Activated gamma-delta T cell treated with anti-CD3 and anti-CD28 coated beads, Interleukin-2, amount 50 U/mL, for 16 hours (primary cell): ENCODE results near the gene MYH6.
"Not testable (repeated sequence)": the region's sequence is repeated elsewhere in the genome, so short reads cannot be mapped to it uniquely, and the experiment has no call there.

ENCODE experiments used
- DNase-seq: peaks from one replicate; pipeline ENCODE4 v3.0.0-alpha.2; 2020; ENCODE audit warnings: low read depth

Gene MYH6

DNA sequence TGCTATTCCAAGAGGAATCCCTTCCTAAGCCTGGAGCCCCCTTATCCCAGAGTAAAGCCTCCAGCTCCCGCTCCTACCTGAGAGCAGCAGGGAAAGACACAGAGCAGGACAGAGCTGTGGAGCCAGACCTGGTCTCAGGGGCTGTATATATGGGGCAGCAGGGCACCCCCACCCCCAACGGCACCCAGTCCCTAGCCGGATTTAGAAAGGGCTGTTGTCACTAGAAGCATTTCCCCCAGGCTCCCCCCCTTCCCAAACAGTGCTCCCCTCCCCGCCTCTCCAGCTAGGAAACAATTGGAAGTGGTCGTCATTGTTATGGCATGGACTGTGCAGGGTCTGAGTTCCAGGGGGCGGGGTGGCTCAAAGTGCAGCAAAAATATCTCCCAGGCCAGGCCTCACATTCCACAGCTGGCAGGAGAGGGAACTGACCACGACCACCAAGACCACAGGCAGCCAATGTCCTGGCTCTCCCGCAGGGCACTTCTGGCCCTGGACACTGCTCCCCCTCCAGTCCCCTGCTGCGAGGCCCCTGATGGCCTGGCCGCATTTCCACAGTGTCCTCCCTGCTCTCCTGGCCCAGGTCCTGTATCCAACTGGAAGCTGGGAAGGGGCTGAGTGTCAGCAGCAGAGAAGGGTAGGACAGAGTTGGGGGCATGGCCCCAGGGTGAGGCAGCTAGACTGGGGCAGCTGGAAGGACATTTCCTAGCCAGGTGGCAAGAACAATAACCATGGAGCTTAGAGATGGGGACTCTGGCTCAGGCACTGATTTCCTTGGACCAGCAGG, 27.7 kb upstream of the MYH6 start, which contains the start of gene MYH7:
TSS of gene MYH7 (minus strand) at position 118 of the 784 bp plus-strand sequence. CDS start 1,928 bp downstream, outside the sequence.
- DNase-seq, result no peak

- DNase-seq, result no peak
These were observed 26.6 kb upstream of the MYH6 start for GRCh38 chr14:23434488-23435222.

GRCh38 chr14:23433457-23433856, 25.4 kb upstream of the MYH6 start:
- DNase-seq, result no peak

DNA sequence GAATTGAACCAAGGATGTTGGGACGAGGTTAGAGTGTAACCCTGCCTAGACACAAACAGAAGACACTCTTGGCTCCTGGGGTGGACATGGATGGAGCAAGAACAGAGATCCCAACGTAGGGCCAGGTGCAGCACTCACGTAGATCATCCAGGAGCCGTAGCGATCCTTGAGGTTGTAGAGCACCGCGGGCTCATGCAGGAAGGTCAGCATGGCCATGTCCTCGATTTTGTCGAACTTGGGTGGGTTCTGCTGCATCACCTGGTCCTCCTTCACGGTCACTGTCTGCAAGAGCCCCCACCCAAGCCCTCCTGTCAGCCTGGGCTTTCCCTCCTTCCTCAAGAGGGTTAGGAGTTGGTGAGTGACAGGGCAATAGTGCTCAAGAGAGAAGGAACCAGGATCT, 24.9 kb upstream of the MYH6 start:
- DNase-seq, result no peak

GRCh38 chr14:23432102-23432925, 24.2 kb upstream of the MYH6 start:
- no peak for DNase-seq

GRCh38 chr14:23431486-23431885, 23.4 kb upstream of the MYH6 start:
- DNase-seq, result no peak

GRCh38 chr14:23430723-23431085, 22.6 kb upstream of the MYH6 start:
- DNase-seq, result no peak

DNA sequence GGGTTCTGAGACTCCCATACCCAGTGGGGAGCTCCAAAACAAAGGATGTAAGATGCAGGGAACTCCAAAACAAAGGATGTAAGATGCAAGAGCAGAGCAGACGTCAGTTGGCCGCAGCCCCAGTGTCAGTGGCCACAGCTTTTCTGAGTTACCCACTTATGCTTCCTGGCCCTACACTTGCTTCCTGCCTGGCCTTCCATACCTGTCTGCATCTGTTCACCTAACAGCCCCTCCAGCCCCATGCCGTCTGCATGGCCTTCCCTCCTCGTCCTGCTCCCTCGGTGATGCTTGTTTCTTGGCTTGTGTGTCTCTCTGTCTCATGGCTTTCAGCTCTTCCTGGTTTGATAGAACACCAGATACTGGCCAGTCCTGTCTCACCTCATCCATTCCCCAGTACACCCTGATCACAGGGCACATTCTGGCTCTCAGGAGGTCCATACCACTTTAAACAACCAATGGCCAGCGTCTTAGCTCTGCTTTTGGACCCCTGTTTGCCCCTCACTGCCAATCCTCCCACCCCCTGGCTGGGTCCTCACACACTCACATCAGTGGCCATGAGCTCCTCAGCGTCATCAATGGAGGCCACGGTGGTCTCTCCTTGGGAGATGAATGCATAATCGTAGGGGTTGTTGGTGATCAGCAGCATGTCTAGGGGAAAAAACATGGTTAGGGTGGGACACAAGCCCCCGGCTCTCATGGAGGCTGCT, 22.1 kb upstream of the MYH6 start:
- DNase-seq, result no peak

DNA sequence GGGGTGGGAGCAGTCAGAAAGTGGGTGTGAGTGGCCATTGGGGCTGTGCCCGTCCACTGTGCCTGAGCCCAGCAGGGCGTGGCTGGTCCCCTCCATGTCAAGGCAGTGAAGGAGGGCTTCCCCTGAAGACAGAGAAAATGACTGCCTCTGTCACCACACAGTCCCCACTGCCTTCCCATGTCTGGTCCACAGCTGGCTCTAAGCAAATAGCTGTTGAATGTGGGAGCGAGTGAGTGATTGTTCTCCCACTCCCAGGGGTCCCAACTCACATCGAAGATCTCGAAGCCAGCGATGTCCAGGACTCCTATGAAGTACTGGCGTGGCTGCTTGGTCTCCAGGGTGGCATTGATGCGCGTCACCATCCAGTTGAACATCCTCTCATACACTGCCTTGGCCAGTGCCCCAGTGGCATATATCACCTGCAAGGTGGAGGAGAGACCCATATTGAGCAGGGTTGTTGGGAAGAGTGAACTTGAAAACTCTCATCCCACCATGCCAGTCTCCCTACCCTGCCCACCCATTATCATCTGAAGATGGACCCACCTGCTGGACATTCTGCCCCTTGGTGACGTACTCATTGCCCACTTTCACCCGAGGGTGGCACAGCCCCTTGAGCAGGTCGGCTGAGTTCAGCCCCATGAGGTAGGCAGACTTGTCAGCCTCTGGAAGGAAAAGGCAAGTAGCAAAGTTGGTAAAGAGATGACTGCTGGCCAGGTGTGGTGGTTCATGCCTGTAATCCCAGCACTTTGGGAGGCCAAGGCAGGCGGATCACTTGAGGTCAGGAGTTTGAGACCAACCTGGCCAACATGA, 20.8 kb upstream of the MYH6 start:
- DNase-seq, result no peak

- not testable (repeated sequence) for DNase-seq
These were observed 17.7 kb upstream of the MYH6 start for GRCh38 chr14:23425798-23426197.

- no peak for DNase-seq
These were observed 17.1 kb upstream of the MYH6 start for GRCh38 chr14:23425169-23425568.

DNA sequence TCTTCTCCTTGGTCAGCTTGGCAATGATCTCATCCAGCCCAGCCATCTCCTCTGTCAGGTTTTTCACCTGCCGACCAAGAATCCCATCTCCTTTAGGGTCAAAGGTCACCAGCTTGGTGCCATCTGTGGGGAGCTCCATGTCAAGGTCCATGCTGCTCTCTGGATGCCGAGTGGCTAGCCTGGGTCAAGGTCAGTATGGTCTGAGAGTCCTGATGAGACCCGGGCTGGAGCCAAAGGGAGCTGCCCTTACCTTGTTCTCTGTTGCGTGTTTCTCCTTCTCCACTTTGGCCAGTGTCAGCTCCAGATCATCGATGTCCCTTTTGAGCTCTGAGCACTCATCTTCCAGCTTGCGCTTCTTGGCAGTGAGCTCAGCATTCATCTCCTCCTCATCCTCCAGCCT, 15.6 kb upstream of the MYH6 start:
- DNase-seq, result no peak

- DNase-seq, result no peak
These were observed 13.5 kb upstream of the MYH6 start for GRCh38 chr14:23421594-23421993.

DNA sequence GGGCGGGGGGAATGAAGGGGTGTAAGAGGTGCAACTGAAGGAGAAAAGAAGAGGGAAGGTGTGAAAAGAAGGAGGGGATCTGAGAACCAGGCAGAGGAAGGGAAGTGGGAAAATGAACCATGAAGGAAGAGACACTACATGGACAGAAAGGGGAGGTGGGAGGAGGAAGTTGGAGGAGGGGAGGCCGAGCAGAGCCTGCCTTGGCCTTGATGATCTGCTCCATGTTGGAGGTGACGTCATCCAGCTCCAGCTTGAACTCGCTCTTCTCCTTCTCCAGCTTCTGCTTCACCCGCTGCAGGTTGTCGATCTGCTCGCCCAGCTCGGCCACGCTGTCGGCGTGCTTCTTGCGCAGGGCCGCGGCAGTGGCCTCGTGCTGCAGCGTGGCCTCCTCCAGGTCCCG, 11.6 kb upstream of the MYH6 start:
- DNase-seq, result not testable (repeated sequence)

DNA sequence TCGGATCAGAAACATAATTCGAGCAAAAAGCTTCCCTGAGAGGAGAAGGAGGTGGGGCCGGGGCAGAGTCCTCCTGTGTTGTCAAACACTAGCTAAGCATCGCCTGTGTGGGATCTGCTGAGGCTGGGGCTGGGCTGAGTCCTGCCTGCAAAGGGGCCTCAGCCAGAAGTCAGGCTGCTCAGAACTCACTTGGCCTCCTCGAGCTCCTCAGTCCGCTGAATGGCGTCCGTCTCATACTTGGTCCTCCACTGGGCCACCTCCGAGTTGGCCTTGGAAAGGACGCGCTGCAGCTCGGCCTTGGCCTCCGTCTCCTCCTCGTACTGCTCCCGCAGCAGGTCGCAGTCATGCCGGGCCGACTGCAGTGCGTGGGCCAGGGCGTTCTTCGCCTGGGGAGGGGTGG, 9.9 kb upstream of the MYH6 start:
- DNase-seq, result no peak

DNA sequence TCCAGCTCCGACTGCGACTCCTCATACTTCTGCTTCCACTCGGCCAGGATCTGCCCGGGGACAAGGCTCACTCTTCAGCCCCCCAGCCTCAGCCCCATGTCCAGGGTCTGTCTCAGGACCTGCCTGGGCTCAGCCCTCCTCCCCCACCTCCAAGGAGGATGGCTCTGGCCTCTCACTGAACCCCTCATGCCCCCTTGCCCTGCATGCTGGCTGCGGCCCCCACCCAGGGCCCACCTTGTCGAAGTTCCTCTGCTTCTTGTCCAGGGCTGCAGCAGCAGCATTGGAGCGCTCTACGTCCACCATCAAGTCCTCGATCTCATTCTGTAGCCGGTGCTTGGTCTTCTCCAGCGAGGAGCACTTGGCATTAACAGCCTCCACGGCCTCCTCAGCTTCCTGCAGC, 9.2 kb upstream of the MYH6 start:
- not testable (repeated sequence) for DNase-seq

GRCh38 chr14:23416801-23417200, 8.7 kb upstream of the MYH6 start:
- DNase-seq, result no peak

DNA sequence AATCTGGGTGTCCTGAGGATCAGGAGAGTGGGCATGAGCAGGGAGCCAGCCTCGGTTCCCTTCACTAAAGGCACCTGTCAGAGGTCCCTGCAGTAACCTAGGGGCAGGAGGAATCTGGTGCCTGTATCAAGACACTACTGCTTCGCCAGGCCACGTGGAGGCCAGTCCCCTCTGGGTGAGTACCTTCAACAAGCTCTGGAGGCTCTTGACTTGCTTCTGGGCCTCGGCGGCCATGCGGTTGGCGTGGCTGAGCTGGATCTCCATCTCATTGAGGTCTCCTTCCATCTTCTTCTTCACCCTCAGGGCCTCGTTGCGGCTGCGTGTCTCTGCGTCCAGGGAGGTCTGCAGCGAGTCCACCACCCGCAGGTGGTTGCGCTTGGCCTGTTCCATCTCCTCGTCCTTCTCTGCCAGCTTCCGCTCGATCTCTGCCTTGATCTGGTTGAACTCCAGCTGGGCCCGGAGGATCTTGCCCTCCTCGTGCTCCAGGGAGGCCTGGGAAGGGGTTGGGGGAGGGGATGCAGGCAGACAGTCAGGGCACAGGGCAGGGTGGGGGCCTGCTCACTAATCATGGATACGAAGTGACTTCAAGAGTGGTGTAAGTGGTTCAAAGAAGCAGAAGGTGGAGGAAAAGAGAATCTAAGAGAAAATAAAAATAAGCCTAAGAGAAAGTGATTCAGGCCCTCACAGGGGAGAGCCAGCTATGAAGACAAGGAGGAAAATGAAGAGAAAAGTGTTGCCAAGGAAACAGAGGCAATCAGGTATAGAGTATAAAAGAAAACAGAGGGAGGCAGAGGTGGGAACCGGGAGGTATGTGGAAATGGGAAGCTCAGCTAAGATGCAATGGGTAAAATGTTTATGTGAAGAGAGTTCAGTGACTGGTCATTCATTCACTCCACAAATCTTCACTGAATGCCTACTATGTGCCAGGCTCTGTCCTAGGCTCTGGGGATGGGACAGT, 8.0 kb upstream of the MYH6 start:
- no peak for DNase-seq

DNA sequence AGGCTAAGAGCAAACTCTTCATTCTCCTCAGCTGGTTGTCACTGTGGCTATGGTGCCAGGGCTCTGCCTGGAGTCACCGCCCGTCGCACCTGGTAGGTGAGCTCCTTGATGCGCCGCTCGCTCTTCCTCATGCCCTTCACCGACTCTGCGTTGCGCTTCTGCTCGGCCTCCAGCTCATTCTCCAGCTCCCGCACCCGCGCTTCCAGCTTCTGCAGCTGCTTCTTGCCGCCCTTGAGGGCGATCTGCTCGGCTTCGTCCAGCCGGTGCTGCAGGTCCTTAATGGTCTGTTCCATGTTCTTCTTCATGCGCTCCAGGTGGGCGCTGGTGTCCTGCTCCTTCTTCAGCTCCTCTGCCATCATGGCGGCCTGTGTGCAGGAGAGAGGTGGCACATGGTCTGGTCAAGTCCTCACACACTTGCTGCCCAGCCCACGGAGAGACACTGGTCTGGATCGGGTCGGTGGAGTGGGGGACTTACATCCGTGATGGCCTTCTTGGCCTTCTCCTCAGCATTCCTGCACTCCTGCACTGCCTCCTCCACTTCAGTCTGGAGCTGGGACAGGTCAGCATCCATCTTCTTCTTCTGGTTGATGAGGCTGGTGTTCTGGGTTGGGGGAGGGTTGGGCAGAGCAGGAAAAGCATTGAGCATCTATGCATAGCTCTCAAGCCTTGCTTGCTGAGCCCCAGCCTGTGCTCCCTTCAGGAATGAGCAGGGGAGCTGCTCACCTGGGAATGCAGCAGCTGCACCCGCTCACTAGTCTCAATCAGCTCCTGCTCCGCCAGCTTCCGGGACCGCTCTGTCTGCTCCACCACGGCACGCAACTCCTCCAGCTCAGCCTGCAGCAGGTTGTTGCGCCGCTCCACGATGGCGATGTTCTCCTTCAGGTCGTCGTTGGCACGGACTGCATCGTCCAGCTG, 7.1 kb upstream of the MYH6 start:
- DNase-seq, result no peak
